ENCODE measurements around the gene HAPSTR1. TPM values are rescaled to one million over a fixed set of nuclear protein-coding genes. Genes with fewer than 3 reads are reported as not detected.
A peak's percentile ranks its signal among the peaks of the same experiment; 100 is the strongest.

The HAPSTR1 gene
- total RNA-seq, 1 experiment from 2014 or later: 49.9 TPM

GRCh38 chr16:9047689-9048301, 43.6 kb upstream of the HAPSTR1 start:
- Histone ChIP-seq H3K36me3 (ENCODE audit: control insufficient read depth, insufficient read depth, low read length) (no peaks in the 10 kb centered on the region), H3K9me3 (ENCODE audit: control insufficient read depth, insufficient read depth, low read depth, low read length) (no peaks in the 10 kb centered on the region; the same call in 1 of the 2 replicates), H3K4me1 (ENCODE audit: control insufficient read depth, insufficient read depth, low read length) (peaks cover 28% of the 10 kb centered on the region), H3K4me3 (ENCODE audit: low read depth in 2 of 2, low read length in 2 of 2) (peak overlapping the region in 1 of 2 experiments; percentile 14; a peak in 1 of 4 replicates), H3K27me3 (ENCODE audit: control insufficient read depth, insufficient read depth, low read length) (no peaks in the 10 kb centered on the region), H3K27ac (ENCODE audit: low read length) (peak overlapping the region; percentile 94)
- TF ChIP-seq CTCF (IDR thresholded peaks at IDR 0.05) (no peak), POLR2AphosphoS5 (IDR thresholded peaks at IDR 0.05; ENCODE audit: low read depth, low read length) (peak; percentile 75; the same call in 1 of the 2 replicates), SIN3A (IDR thresholded peaks at IDR 0.05; ENCODE audit: borderline replicate concordance, insufficient read depth, low read depth, low read length) (no peak), REST (IDR thresholded peaks at IDR 0.05; ENCODE audit: insufficient read depth in 1 of 2, low read depth in 2 of 2, low read length in 1 of 2) (0 out of 4 replicates have a peak, but pooled peaks of 1 of the 2 experiments have one; percentile 11), TCF7L2 (IDR thresholded peaks at IDR 0.05; ENCODE audit: low read depth, low read length) (peak; percentile 87)
- in situ Hi-C loops (cut with HindIII; ENCODE audit: low pct_unique_long_range_greater_than_20kb, low sequenced_read_pairs) (no loop called here), intact Hi-C loops (cut with micrococcal nuclease; ENCODE audit: unreplicated experiment) (no loop called here)
- no TSS peak for BruUV-seq (replicated peaks)
- peak; percentile 96 for ATAC-seq
- peak; percentile 98 for DNase-seq (ENCODE audit: low read depth, low spot score)
- ChIA-PET POLR2A (interaction anchor here (0.6 to 0.9 kb wide), 3 partner anchors 15 to 29 kb away, joined by 3 to 9 read pairs (median 4); no protein-coding TSS in a partner anchor), CTCF (interaction anchor here (0.6 to 2.0 kb wide), 4 partner anchors 13 to 43 kb away, joined by 3 to 10 read pairs (median 4); partner anchors contain the start of gene HAPSTR1)

- DNase-seq (ENCODE audit: low read depth, low spot score) (no peak), ATAC-seq (peak; percentile 47)
- Histone ChIP-seq H3K9me3 (ENCODE audit: control insufficient read depth, insufficient read depth, low read depth, low read length) (no peaks in the 10 kb centered on the region; the same call in 1 of the 2 replicates), H3K4me3 (ENCODE audit: low read depth in 2 of 2, low read length in 2 of 2) (peak overlapping the region in 1 of 2 experiments; percentile 14; a peak in 1 of 4 replicates), H3K4me1 (ENCODE audit: control insufficient read depth, insufficient read depth, low read length) (peaks cover 28% of the 10 kb centered on the region), H3K27me3 (ENCODE audit: control insufficient read depth, insufficient read depth, low read length) (no peaks in the 10 kb centered on the region), H3K27ac (ENCODE audit: low read length) (peak overlapping the region; percentile 94), H3K36me3 (ENCODE audit: control insufficient read depth, insufficient read depth, low read length) (no peaks in the 10 kb centered on the region)
- intact Hi-C loops (cut with micrococcal nuclease; ENCODE audit: unreplicated experiment): no loop called here
- POLR2A ChIA-PET: interaction anchor here (0.6 to 0.9 kb wide), 3 partner anchors 16 to 29 kb away, joined by 3 to 9 read pairs (median 4); no protein-coding TSS in a partner anchor
- TF ChIP-seq REST (IDR thresholded peaks at IDR 0.05; ENCODE audit: insufficient read depth in 1 of 2, low read depth in 2 of 2, low read length in 1 of 2): no peak
- TF ChIP-seq SIN3A (IDR thresholded peaks at IDR 0.05; ENCODE audit: borderline replicate concordance, insufficient read depth, low read depth, low read length): no peak
- TF ChIP-seq POLR2AphosphoS5 (IDR thresholded peaks at IDR 0.05; ENCODE audit: low read depth, low read length): no peak
- TF ChIP-seq TCF7L2 (IDR thresholded peaks at IDR 0.05; ENCODE audit: low read depth, low read length): no peak
- TF ChIP-seq CTCF (IDR thresholded peaks at IDR 0.05): no peak
- CTCF ChIA-PET: interaction anchor here (0.6 to 2.0 kb wide), 3 partner anchors 15 to 43 kb away, joined by 3 to 10 read pairs (median 4); partner anchors contain the start of gene HAPSTR1
- BruUV-seq (replicated peaks): no TSS peak
- in situ Hi-C loops (cut with HindIII; ENCODE audit: low pct_unique_long_range_greater_than_20kb, low sequenced_read_pairs): no loop called here
These were observed 43.1 kb upstream of the HAPSTR1 start for GRCh38 chr16:9048302-9048700.

Measured in Panc1 (cell line).